IPS DF 6.9 (cell line): ENCODE measurements around the gene TIMP1.
"Not testable (repeated sequence)": the region's sequence is repeated elsewhere in the genome, so short reads cannot be mapped to it uniquely, and the experiment has no call there.

Experiments
- DNase-seq: peaks from one replicate; pipeline ENCODE4 v3.0.0-alpha.2; 2013; ENCODE audit warnings: low read depth, low spot score
- H3K27ac ChIP-seq: one replicate; pipeline ENCODE4 v1.5.1; 2013; ENCODE audit warnings: low read length, control low read depth
- H3K27me3 ChIP-seq: 2 replicates; pipeline ENCODE4 v1.6.1; 2013; ENCODE audit warnings: mild to moderate bottlenecking, low read length; ENCODE audit not compliant: control insufficient read depth, insufficient read depth
- H3K36me3 ChIP-seq: 2 replicates; pipeline ENCODE4 v1.6.1; 2013; ENCODE audit warnings: low read length; ENCODE audit not compliant: control insufficient read depth, insufficient read depth
- H3K4me1 ChIP-seq: 2 replicates; pipeline ENCODE4 v1.6.1; 2013; ENCODE audit warnings: low read length; ENCODE audit not compliant: control insufficient read depth, insufficient read depth
- H3K4me3 ChIP-seq: 2 replicates; pipeline ENCODE4 v1.5.1; 2013; ENCODE audit warnings: mild to moderate bottlenecking, low read length
- H3K9me3 ChIP-seq: 2 replicates; pipeline ENCODE4 v1.6.1; 2013; ENCODE audit warnings: low read length, inconsistent platforms; ENCODE audit not compliant: control insufficient read depth, insufficient read depth
- WGBS: extraction: QIAGEN DNeasy Blood & Tissue Kit; methylation state at CpG from one replicate; pipeline ENCODE4 v1.1.7; 2013; ENCODE audit warnings: mixed read lengths, missing lambda C conversion rate; ENCODE audit not compliant: insufficient read length, insufficient coverage; 5-methylcytosine and 5-hydroxymethylcytosine counted together

TIMP1 gene

GRCh38 chrX:47585273-47585672 is 3.0 kb downstream of the TIMP1 start:
- WGBS = no CpG with 5 or more reads among the region's 16 CpGs
- no peak for DNase-seq
- no peaks in the 10 kb centered on the region for H3K27me3 ChIP-seq
- H3K9me3 ChIP-seq = no peaks in the 10 kb centered on the region
- H3K36me3 ChIP-seq = no peaks in the 10 kb centered on the region
- no peak overlapping the region for H3K27ac ChIP-seq
- H3K4me3 ChIP-seq = no peak overlapping the region
- no peaks in the 10 kb centered on the region for H3K4me1 ChIP-seq

GRCh38 chrX:47586043-47586787 is 4.0 kb downstream of the TIMP1 start:
- H3K36me3 ChIP-seq = no peaks in the 10 kb centered on the region
- no peak for DNase-seq
- H3K9me3 ChIP-seq = no peaks in the 10 kb centered on the region
- no peak overlapping the region for H3K27ac ChIP-seq
- H3K4me1 ChIP-seq = no peaks in the 10 kb centered on the region
- no CpG with 5 or more reads among the region's 11 CpGs for WGBS
- H3K4me3 ChIP-seq = no peak overlapping the region
- H3K27me3 ChIP-seq = no peaks in the 10 kb centered on the region

- no peak overlapping the region for H3K4me3 ChIP-seq
These were observed 5.1 kb downstream of the TIMP1 start for GRCh38 chrX:47587091-47587891.

DNA sequence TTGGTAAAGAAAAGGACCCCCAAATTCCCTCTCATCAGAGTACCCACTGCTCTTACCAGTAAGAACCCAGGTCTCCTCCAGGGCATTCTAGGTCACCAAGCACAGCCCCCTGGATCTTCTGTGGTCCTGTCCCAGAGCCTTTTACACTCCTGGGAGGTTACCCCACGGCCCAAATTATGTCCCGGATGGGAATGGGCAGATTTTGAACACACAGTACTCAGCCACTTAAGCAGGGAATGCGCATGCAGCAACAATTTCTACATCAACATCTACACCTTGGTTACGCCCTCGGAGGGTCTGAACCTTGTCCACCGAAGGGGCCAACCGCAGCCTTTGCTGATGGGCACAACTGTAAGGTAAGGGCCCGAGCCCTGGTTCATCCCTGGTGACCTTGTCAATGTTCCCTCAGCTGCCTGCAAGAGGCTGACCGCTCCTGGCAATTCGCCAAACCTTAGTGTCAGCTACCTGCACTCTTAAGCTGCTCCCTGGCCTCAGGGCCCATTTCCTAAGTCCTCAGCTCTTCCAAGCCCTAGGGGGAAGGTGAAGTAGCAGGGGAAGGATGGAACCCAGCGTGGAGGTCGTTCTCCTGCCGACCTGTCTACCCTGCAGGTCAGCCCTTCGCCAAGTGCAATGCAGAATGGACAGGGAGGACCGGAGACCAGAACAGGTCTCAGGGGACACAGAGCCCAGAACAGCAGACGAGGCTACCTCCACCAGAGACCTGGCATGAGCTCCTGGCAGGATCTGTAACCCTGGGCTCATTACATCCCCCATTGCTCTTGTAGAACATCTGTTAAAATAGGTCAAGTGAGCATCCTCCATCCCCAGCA is 5.9 kb downstream of the TIMP1 start:
- Histone ChIP-seq H3K36me3 (no peaks in the 10 kb centered on the region), H3K27ac (no peak overlapping the region), H3K4me3 (no peak overlapping the region), H3K4me1 (no peaks in the 10 kb centered on the region), H3K9me3 (no peaks in the 10 kb centered on the region), H3K27me3 (no peaks in the 10 kb centered on the region)
- no CpG with 5 or more reads among the region's 16 CpGs for WGBS
- no peak for DNase-seq

More at GRCh38 chrX:47587091-47587891, 5.1 kb downstream of the TIMP1 start:
- H3K27ac ChIP-seq = no peak overlapping the region
- no peaks in the 10 kb centered on the region for H3K9me3 ChIP-seq
- WGBS = no CpG with 5 or more reads among the region's 4 CpGs
- H3K36me3 ChIP-seq = no peaks in the 10 kb centered on the region
- no peaks in the 10 kb centered on the region for H3K4me1 ChIP-seq
- H3K27me3 ChIP-seq = no peaks in the 10 kb centered on the region
- DNase-seq = no peak

- no peak for DNase-seq
- no peaks in the 10 kb centered on the region for H3K36me3 ChIP-seq
- H3K27ac ChIP-seq = no peak overlapping the region
- H3K27me3 ChIP-seq = no peaks in the 10 kb centered on the region
- no peaks in the 10 kb centered on the region for H3K4me1 ChIP-seq
- no peak overlapping the region for H3K4me3 ChIP-seq
- no peaks in the 10 kb centered on the region for H3K9me3 ChIP-seq
- WGBS = no CpG with 5 or more reads among the region's 5 CpGs
These were observed 8.7 kb downstream of the TIMP1 start for GRCh38 chrX:47590984-47591383.

DNA sequence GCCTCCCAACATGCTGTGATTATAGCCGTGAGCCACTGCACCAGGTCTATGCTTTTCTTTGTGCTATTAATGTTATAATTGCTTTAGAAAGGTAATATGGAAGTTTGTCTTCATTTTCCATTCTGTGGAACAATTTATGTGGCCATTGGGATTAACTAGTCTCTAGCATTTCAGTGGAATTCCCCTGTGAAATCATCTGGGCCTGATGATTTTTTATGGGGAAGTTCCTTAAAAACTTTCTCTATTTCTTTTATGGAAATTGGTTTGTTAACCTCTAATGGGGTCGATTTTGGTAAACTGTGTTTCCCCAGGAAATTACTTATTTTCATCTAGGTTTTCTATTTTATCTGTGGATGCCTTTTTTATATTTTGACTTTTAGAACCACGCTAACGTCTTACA is 11.3 kb downstream of the TIMP1 start:
- DNase-seq = no peak

DNA sequence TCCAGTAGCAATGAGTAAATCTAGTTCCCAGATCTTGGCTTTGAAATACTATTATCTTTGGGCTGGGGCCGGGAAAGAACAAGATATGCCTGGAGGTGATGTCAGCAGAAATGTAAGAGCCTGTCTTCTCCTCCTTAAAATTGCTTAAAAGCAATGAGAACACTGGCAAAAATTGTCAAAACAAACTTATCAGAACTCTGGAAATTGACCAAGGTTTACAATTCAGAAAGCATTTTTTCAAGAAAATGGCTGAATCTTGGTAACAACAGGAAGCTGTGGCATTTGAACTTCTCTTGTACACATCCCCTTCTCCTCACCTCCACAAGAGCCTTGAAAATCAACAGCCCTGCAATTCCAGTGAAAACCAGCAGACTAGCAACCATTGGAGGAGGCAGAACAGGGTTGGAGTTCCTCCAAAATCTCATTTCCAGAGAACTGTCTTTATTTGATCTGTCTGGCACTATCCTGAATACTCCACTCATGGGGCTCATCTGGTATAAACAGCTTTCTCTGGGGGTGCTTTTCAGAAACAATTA is 13.5 kb downstream of the TIMP1 start:
- H3K4me1 ChIP-seq = no peaks in the 10 kb centered on the region
- no peaks in the 10 kb centered on the region for H3K9me3 ChIP-seq
- H3K4me3 ChIP-seq = no peak overlapping the region
- H3K27me3 ChIP-seq = no peaks in the 10 kb centered on the region
- no peak overlapping the region for H3K27ac ChIP-seq
- DNase-seq = no peak
- no peaks in the 10 kb centered on the region for H3K36me3 ChIP-seq
- WGBS = no CpG with 5 or more reads among the region's 1 CpG

More for the DNA sequence above, 11.3 kb downstream of the TIMP1 start:
- Histone ChIP-seq H3K4me1 (no peaks in the 10 kb centered on the region), H3K27ac (no peak overlapping the region), H3K36me3 (no peaks in the 10 kb centered on the region), H3K9me3 (no peaks in the 10 kb centered on the region), H3K27me3 (no peaks in the 10 kb centered on the region), H3K4me3 (no peak overlapping the region)
- no CpG with 5 or more reads among the region's 4 CpGs for WGBS

GRCh38 chrX:47596256-47596655 is 14.0 kb downstream of the TIMP1 start:
- Histone ChIP-seq H3K4me1 (no peaks in the 10 kb centered on the region), H3K9me3 (no peaks in the 10 kb centered on the region), H3K4me3 (no peak overlapping the region), H3K27me3 (no peaks in the 10 kb centered on the region), H3K36me3 (no peaks in the 10 kb centered on the region), H3K27ac (no peak overlapping the region)
- WGBS = no CpG with 5 or more reads among the region's 2 CpGs
- DNase-seq = no peak

- Histone ChIP-seq H3K27me3 (no peaks in the 10 kb centered on the region), H3K36me3 (no peaks in the 10 kb centered on the region), H3K4me1 (no peaks in the 10 kb centered on the region), H3K27ac (no peak overlapping the region), H3K4me3 (no peak overlapping the region), H3K9me3 (no peaks in the 10 kb centered on the region)
- no peak for DNase-seq
- WGBS = no CpG with 5 or more reads among the region's 3 CpGs
These were observed 15.0 kb downstream of the TIMP1 start for GRCh38 chrX:47597222-47597621.

GRCh38 chrX:47603125-47603524 is 20.9 kb downstream of the TIMP1 start:
- H3K36me3 ChIP-seq, H3K27me3 ChIP-seq, H3K4me3 ChIP-seq, H3K4me1 ChIP-seq, H3K27ac ChIP-seq, DNase-seq, H3K9me3 ChIP-seq: not testable (repeated sequence)
- no CpG with 5 or more reads among the region's 4 CpGs for WGBS
